Panc1 (cell line): ENCODE data around the gene LRRIQ1. TPM values are rescaled to one million over a fixed set of nuclear protein-coding genes. Genes with fewer than 3 reads are reported as not detected.

Source experiments
- ATAC-seq: fragments of 200-7000 bp; cut with Tn5 transposase; 2 replicates; pipeline ENCODE4 v1.9.1; 2020; ENCODE audit warnings: mild to moderate bottlenecking, moderate library complexity
- BruUV-seq: library from RNA; stranded (reverse); fragments of 400-500 nt; replicated peaks from 2 replicates; lab custom pipeline; 2021; lab: Mats Ljungman, UMichigan
- CTCF ChIA-PET: fragments of 300-600 bp; sonication (Branson Sonifier 250); formaldehyde crosslinking; loops from one replicate; lab custom pipeline; 2022; ENCODE audit warnings: antibody characterized with exemption; lab: Charles Lee
- POLR2A ChIA-PET: fragments of 300-600 bp; sonication (Branson Sonifier 250); formaldehyde crosslinking; loops from one replicate; lab custom pipeline; 2022; ENCODE audit warnings: antibody characterized with exemption; lab: Charles Lee
- DNase-seq: peaks from one replicate; pipeline ENCODE4 v3.0.0-alpha.2; 2010; ENCODE audit warnings: low read depth, low spot score
- H3K27ac ChIP-seq: 2 replicates; pipeline ENCODE4 v1.5.1; 2011; ENCODE audit warnings: mild to moderate bottlenecking, low read length, inconsistent platforms
- H3K27me3 ChIP-seq: fragments of 200-500 bp; sonication (Bioruptor generic); 2 replicates; pipeline ENCODE4 v1.6.0; 2014; ENCODE audit warnings: low read length, inconsistent platforms; ENCODE audit not compliant: control insufficient read depth, insufficient read depth
- H3K36me3 ChIP-seq: fragments of 200-500 bp; sonication (Bioruptor generic); 2 replicates; pipeline ENCODE4 v1.5.1; 2014; ENCODE audit warnings: inconsistent platforms, mild to moderate bottlenecking, low read length, moderate library complexity; ENCODE audit not compliant: control insufficient read depth, insufficient read depth
- H3K4me1 ChIP-seq: 2 replicates; pipeline ENCODE4 v1.5.1; 2011; ENCODE audit warnings: inconsistent platforms, mild to moderate bottlenecking, low read length, moderate library complexity; ENCODE audit not compliant: control insufficient read depth, insufficient read depth
- H3K4me3 ChIP-seq, 2 experiments: 2 replicates each; pipeline ENCODE4 v1.5.1; 2011 to 2012; ENCODE audit warnings: low read depth in 2 of 2, low read length in 2 of 2, mild to moderate bottlenecking in 2 of 2, inconsistent platforms in 1 of 2, moderate library complexity in 1 of 2
- H3K9me3 ChIP-seq: fragments of 200-500 bp; sonication (Bioruptor generic); 2 replicates; pipeline ENCODE4 v1.5.1; 2014; ENCODE audit warnings: low read depth, mild to moderate bottlenecking, inconsistent platforms, low read length, moderate library complexity; ENCODE audit not compliant: control insufficient read depth, insufficient read depth
- CTCF ChIP-seq: fragments of 450-650 bp; IDR thresholded peaks from 2 replicates; pipeline ENCODE4 v1.5.1; 2017; ENCODE audit warnings: mild to moderate bottlenecking
- POLR2AphosphoS5 ChIP-seq: IDR thresholded peaks from 2 replicates; pipeline ENCODE4 v1.6.1; 2012; ENCODE audit warnings: mild to moderate bottlenecking, low read depth, low read length, moderate library complexity
- REST ChIP-seq, 2 experiments: IDR thresholded peaks; 2 replicates each; pipeline ENCODE4 v1.6.1; 2011 to 2012; ENCODE audit warnings: low read depth in 2 of 2, control low read depth in 1 of 2, low read length in 1 of 2, mild to moderate bottlenecking in 1 of 2, moderate library complexity in 1 of 2; ENCODE audit not compliant: insufficient read depth in 1 of 2
- SIN3A ChIP-seq: IDR thresholded peaks from 2 replicates; pipeline ENCODE4 v1.6.1; 2012; ENCODE audit warnings: low read depth, mild to moderate bottlenecking, low read length, moderate library complexity, borderline replicate concordance; ENCODE audit not compliant: insufficient read depth
- TCF7L2 ChIP-seq: IDR thresholded peaks from 2 replicates; pipeline ENCODE4 v1.6.1; 2011; ENCODE audit warnings: mild to moderate bottlenecking, low read depth, low read length, inconsistent platforms
- in situ Hi-C: cut with HindIII; loops from 2 replicates; pipeline ENCODE4 v1.10.0; 2016; ENCODE audit warnings: low sequenced_read_pairs, low pct_unique_long_range_greater_than_20kb
- intact Hi-C: fragments of 100-400 bp; cut with micrococcal nuclease; formaldehyde crosslinking; loops from one replicate; pipeline ENCODE4 v1.10.0; 2022; ENCODE audit not compliant: unreplicated experiment
- total RNA-seq: library from RNA; stranded (reverse); gene quantifications from one replicate; pipeline ENCODE4 v1.2.1, GENCODE V29; 2021; ENCODE audit not compliant: unreplicated experiment

Gene LRRIQ1
- total RNA-seq, 1 experiment from 2014 or later, result 0.15 TPM

GRCh38 chr12:84994426-84994825 lies 41.7 kb upstream of the LRRIQ1 start:
- TF ChIP-seq POLR2AphosphoS5 (no peak), CTCF (no peak), SIN3A (no peak), REST (IDR thresholded peaks at IDR 0.05; ENCODE audit: insufficient read depth in 1 of 2, low read depth in 2 of 2, low read length in 1 of 2) (no peak), TCF7L2 (no peak)
- in situ Hi-C loops (no loop called here), intact Hi-C loops (no loop called here)
- CTCF ChIA-PET, result no interaction called here
- H3K27ac ChIP-seq, result no peak overlapping the region
- POLR2A ChIA-PET, result no interaction called here
- H3K27me3 ChIP-seq, result no peaks in the 10 kb centered on the region
- DNase-seq, result no peak
- no peaks in the 10 kb centered on the region for H3K36me3 ChIP-seq
- peaks cover 3% of the 10 kb centered on the region; the same call in 1 of the 2 replicates for H3K9me3 ChIP-seq
- no peaks in the 10 kb centered on the region for H3K4me1 ChIP-seq
- H3K4me3 ChIP-seq, result no peak overlapping the region
- no TSS peak for BruUV-seq
- no peak for ATAC-seq

- in situ Hi-C loops, result no loop called here
- CTCF ChIA-PET, result no interaction called here
- peaks cover 3% of the 10 kb centered on the region; the same call in 1 of the 2 replicates for H3K9me3 ChIP-seq
Observed at GRCh38 chr12:84995641-84996040, 40.5 kb upstream of the LRRIQ1 start.

More at GRCh38 chr12:84995641-84996040, 40.5 kb upstream of the LRRIQ1 start:
- H3K36me3 ChIP-seq, result no peaks in the 10 kb centered on the region
- no peak for TF ChIP-seq REST (IDR thresholded peaks at IDR 0.05; ENCODE audit: insufficient read depth in 1 of 2, low read depth in 2 of 2, low read length in 1 of 2)
- no peak for TF ChIP-seq SIN3A
- TF ChIP-seq POLR2AphosphoS5, result no peak
- TF ChIP-seq CTCF, result no peak
- TF ChIP-seq TCF7L2, result no peak
- no peak overlapping the region for H3K27ac ChIP-seq
- H3K4me3 ChIP-seq, result no peak overlapping the region
- POLR2A ChIA-PET, result no interaction called here
- ATAC-seq, result no peak
- intact Hi-C loops, result no loop called here
- BruUV-seq, result no TSS peak
- no peaks in the 10 kb centered on the region for H3K27me3 ChIP-seq
- no peak for DNase-seq
- no peaks in the 10 kb centered on the region for H3K4me1 ChIP-seq
